CD4-positive, alpha-beta T cell treated with Interleukin-6 for 4 hours (primary cell): ENCODE results near the gene KRT71.

ENCODE experiments used
- DNase-seq: peaks from one replicate; pipeline ENCODE4 v3.0.0-alpha.2; 2020; ENCODE audit warnings: mixed read lengths

The KRT71 gene

GRCh38 chr12:52535574-52535973, 17.4 kb downstream of the KRT71 start:
- DNase-seq = no peak

GRCh38 chr12:52534482-52534881, 18.5 kb downstream of the KRT71 start:
- no peak for DNase-seq

- DNase-seq = no peak
Measured at GRCh38 chr12:52533686-52534470, 19.1 kb downstream of the KRT71 start.

- DNase-seq = no peak
Measured at GRCh38 chr12:52532636-52533035, 20.3 kb downstream of the KRT71 start.

- no peak for DNase-seq
Measured at GRCh38 chr12:52531566-52532300, 21.2 kb downstream of the KRT71 start.

- DNase-seq = no peak
Measured at GRCh38 chr12:52530905-52531304, 22.0 kb downstream of the KRT71 start.

- no peak for DNase-seq
Measured at GRCh38 chr12:52530366-52530765, 22.6 kb downstream of the KRT71 start.

- no peak for DNase-seq
Measured at GRCh38 chr12:52529846-52530245, 23.1 kb downstream of the KRT71 start.

GRCh38 chr12:52529417-52529816, 23.5 kb downstream of the KRT71 start:
- DNase-seq = no peak

GRCh38 chr12:52528641-52529143, 24.3 kb downstream of the KRT71 start:
- DNase-seq = no peak

- no peak for DNase-seq
Measured at GRCh38 chr12:52527121-52527800, 25.7 kb downstream of the KRT71 start.

- DNase-seq = no peak
Measured at GRCh38 chr12:52526511-52526951, 26.4 kb downstream of the KRT71 start.

GRCh38 chr12:52525661-52526499, 27.1 kb downstream of the KRT71 start:
- no peak for DNase-seq

- DNase-seq = no peak
Measured at GRCh38 chr12:52524898-52525591, 27.9 kb downstream of the KRT71 start.

- no peak for DNase-seq
Measured at GRCh38 chr12:52524241-52524897, 28.6 kb downstream of the KRT71 start.

GRCh38 chr12:52523824-52524223, 29.1 kb downstream of the KRT71 start:
- DNase-seq = no peak

- no peak for DNase-seq
Measured at GRCh38 chr12:52522346-52523011, 30.5 kb downstream of the KRT71 start.

GRCh38 chr12:52521568-52522266, 31.2 kb downstream of the KRT71 start:
- no peak for DNase-seq

- DNase-seq = no peak
Measured at GRCh38 chr12:52521175-52521567, 31.8 kb downstream of the KRT71 start.
